Measurements from ENCODE around the gene CTDP1. TPM values are rescaled to one million over a fixed set of nuclear protein-coding genes. Genes with fewer than 3 reads are reported as not detected.

CTDP1 gene
- total RNA-seq, 2 donors from 2014 or later = 9.7 to 11.7 TPM

DNA sequence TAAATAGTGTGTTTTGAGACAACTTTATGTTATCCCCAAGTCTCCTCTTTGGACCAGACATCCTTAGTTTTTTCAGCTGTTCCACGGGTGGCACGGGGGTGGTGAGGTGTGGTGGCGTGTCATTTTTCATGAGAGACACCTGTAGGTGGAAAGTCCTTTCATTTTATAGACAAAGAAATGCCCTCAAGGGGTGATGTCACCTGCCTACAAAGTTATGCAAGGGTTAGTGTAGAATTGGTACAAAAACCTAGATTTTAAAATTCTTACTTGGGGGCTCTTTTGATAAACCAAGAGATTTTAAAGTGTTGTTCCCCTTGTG lies 15.3 kb downstream of the CTDP1 start:
- intact Hi-C loops (cut with DNase I) = no loop called here
- ATAC-seq = no peak
- DNase-seq = no peak

DNA sequence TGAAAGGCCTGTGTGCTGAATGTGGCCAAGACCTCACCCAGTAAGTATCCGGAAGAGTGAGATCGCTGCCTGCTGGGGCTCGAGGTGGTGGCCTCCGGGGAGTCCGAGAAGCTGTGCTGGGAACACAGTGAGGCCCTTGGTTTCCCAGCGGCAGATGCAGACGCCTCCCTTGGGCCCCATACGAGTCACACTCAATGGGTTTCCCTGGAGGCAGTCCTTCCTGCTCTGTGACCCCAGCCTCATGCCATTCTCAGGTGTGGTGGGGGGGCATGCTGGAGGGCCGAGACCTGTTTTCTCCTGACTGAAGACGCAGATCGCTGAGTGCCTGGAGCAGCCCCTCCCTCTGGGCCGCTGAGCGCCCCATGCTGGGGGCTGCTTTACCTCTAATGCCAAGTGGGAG lies 15.7 kb downstream of the CTDP1 start:
- no peak for ATAC-seq
- intact Hi-C loops (cut with DNase I) = no loop called here
- no peak for DNase-seq

DNA sequence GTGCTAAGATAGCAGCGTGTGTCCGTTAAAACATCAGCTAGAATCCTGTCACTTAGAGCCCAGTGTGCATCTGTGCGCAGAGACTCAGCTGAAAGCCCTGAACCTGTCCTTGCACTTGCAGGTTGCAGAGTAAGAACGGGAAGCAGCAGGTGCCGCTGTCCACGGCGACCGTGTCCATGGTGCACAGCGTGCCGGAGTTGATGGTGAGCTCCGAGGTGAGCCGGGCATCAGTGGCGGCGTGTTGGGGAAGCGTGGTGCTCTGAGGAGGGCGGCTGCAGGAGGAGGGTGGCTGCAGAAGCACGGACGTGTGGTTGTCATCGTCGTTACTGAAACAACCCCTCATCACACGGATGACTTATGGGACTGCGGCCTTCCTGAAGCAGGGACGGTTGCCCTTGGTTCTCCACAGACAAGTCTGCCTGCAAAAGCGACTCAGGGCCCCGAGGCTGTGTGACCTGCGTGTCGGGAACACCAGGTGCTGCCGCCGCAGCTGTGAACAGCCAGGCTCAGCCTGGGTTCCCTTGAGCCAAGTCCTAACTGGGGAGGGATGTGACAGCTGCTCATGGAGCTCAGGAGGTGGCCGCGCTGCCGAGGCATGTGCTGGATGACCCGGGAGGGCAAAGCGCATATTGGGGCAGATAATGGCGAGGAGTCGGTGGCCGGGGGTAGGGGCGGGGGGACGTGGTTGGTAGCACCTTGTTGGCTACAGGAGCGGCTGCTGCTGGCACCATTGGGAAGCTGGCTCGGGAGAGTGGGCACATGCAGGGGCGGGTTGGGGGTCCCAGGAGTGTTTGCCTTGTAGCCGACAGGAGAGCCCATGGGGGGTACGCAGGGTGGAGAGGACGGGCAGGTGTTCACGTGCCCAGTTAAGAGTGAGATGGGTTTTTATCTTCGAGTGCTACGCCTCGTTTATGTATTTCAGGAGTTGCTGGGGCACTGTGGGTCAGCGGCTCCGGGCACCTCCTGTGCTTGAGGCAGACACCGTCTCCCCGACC lies 16.6 kb downstream of the CTDP1 start:
- intact Hi-C loops (cut with DNase I) = no loop called here
- no peak for DNase-seq
- no peak for ATAC-seq

DNA sequence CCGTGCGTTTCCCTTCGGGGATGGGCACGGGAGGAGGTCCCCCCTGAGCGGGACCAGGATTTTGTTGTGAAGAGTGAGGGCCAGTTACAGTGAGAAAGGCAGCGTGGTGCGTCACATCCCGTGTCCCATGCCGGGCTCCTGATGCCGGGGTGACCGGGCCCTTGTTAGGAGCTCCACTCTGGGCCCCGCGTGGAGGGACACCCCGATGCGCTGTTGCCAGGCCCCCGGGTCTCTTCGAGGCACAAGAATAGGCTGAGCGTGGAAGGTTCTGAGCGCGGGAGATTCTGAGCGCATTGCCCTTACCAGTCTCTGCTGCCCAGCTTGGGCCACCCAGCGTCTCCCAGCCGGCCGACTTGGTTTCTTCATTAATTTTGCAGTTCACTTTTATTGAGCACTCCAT lies 17.6 kb downstream of the CTDP1 start:
- intact Hi-C loops (cut with DNase I) = no loop called here

DNA sequence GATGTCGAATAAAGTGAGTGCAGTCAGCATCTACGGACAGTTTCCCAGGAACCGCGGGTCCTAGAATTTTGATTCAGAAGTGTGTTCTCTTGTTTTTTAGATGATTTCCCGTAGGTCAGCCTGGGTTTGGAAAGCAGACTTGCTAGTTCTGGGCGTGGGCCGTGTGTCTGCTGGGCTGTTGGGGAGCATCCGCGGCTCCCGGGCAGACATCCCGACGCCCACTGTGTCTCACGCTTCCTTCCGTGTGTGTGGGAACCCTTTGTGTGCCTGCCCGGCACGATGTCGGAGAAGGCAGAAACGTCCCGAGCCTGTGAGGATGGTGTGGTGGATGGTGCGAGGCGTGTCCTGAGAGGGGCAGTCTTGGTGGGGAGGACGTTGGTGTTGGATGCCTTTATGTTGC lies 18.4 kb downstream of the CTDP1 start:
- no peak for DNase-seq
- intact Hi-C loops (cut with DNase I) = no loop called here
- ATAC-seq = no peak

More for the DNA sequence above, 17.6 kb downstream of the CTDP1 start:
- no peak for ATAC-seq
- DNase-seq = no peak

DNA sequence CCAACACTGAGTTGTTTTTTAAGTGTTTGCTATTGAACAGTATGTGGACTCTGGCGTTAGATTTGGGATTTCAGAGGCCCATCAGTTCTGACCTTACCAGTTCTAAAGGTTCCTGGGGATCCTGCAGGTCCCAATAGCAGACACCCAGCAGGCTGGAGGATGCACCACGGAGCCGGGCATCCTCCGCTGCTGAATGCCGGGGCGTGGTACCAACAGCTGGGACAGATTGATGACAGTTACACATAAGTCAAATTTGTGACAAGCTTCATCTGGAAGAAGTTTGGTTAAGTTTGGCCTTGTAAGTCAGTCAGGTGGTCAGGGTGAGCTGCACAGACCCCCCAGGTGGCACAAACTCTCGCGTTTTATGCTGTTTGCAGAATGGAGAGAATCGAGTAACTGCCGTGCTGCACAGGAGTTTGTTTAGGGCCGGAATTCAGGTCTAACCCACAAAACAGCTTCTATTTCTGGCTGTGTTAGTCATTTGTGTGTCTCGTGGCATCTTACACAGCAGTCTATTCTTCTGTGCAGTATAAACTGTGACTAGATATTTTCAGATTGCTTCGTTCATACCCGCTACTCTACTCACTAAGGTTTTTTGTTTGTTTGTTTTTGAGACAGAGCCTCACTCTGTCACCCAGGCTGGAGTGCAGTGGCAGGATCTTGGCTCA lies 19.2 kb downstream of the CTDP1 start:
- ATAC-seq (no peak), DNase-seq (no peak)
- intact Hi-C loops (cut with DNase I) = no loop called here

DNA sequence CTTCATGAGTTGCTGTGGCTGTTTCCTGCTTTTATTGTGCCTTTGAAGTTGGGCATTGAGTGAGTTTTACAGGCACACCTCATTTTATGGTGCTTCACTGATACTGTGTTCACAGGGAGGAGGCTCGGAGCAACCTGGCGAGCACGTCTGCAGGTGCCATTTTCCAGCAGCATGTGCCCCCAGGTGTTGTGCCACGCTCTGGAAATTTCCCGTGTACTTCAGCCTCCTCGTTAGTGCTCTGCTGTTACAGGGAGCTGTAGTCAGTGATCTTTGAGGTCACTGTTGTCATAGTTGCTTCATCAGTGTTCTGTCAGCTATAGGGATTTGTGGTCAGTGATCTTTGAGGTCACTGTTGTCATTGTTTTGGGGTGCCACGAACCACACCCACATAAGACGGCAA lies 20.1 kb downstream of the CTDP1 start:
- DNase-seq = no peak
- no peak for ATAC-seq

DNA sequence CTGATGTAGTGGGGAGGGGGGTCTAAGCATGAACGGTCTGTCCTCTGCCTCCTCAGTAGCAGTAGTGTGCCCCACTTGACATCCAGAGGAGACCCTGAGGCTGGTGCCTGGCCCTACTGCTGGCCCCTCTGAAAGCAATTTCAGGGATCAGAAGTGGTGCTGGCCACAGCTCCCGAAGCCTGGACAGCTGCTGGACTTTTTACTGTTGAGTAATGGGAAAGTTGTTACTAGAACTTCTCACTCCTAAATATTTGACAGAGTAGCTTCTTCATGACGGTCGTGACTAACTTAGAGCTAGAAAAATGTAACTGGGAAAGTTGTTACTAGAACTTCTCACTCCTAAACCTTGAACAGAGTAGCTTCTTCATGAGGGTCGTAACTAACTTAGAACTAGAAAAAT lies 23.3 kb downstream of the CTDP1 start:
- ATAC-seq (no peak), DNase-seq (no peak)
- intact Hi-C loops (cut with DNase I) = no loop called here

More for the DNA sequence above, 20.1 kb downstream of the CTDP1 start:
- intact Hi-C loops (cut with DNase I) = no loop called here

DNA sequence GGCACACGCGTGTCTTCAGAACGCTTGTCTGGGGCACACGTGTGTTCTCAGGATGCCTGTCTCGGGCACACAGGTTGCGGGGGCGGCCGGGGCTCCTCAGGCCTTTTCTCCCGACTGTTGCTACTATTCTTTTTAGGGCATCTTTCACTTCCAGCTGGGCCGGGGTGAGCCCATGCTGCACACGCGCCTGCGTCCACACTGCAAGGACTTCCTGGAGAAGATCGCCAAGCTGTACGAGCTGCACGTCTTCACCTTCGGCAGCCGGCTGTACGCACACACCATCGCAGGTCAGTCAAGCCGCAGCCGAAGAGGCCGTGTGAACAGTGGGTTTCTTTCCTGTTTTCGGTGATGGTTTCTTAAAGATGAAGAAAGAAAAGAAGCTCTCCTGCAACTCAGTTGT lies 25.0 kb downstream of the CTDP1 start:
- DNase-seq = no peak
- no peak for ATAC-seq

DNA sequence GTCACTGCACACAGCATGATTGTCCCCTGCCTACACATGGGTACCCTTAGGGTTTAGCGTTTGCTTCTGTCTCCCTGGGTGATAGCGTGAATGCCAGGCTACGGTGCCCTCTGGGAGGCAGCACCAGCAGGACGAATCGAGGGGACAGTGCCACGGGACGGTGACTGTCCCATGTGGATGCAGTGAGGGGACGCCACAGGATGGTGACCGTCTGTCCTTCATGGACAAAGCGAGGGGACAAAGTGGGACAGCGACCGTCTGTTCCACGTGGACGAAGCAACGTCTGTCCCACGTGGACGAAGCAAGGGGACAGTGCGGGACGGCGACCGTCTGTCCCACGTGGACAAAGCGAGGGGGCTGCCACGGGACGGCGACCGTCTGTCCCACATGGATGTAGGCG lies 25.7 kb downstream of the CTDP1 start:
- no peak for ATAC-seq
- no peak for DNase-seq
- intact Hi-C loops (cut with DNase I) = no loop called here

More for the DNA sequence above, 25.0 kb downstream of the CTDP1 start:
- intact Hi-C loops (cut with DNase I) = no loop called here

DNA sequence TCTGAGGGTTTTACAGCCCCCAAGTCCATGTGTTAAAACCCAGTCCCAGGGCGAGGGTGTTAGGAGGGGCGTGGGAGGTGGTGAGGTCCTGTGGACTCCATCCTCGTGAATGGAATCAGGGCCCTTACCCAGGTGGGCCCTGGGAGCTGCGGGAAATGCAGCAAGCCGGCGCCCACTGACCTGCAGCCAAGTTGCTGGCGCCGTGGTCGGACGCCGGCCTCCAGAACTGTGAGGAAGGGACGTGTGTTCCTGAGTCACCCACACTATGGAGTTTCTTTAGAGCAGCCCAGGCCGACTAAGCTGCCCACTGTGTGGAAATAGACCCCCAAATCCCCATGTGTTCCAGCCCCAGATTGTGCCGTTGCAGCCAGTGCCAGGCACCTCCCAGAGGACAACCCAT lies 26.4 kb downstream of the CTDP1 start:
- DNase-seq (no peak), ATAC-seq (no peak)
- intact Hi-C loops (cut with DNase I) = no loop called here

DNA sequence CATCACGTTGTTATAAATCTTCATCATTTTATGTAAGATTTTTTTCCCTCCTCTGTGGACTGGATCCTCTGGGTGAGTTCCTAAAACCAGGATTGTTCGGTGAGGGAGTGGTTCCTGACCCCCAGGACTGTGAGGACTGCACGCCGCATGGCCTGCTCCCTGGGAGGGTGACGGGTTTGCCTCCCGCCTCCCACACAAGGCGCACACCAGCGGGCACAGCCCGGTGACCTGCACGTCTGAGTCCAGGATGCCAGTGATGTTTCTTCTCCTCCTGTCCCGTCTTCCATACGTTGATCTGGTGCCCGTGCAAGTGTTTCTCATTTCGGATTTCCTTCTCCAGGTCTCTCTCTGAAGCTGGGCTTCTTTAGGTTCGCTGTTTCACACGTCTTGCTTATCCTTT lies 27.1 kb downstream of the CTDP1 start:
- ATAC-seq (no peak), DNase-seq (no peak)
- intact Hi-C loops (cut with DNase I) = no loop called here

DNA sequence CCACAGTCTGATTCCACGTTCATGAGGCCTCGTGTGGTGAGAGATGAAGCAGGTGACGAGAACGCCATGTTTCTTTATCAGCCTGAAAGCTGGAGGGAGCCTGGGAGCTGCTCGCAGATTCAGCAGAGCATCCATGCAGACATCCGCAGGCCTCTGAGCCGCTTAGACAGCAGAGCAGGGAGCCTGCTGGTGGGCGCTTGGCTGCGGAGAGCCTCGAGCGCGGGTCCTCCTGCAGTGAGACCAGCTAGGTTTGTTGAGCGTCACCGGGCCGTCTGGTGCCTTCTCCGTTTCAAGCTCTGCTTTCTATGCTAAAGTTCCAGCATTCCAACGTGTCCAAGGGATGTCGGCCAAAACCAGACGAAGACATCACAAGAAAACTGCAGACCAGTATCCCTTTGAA lies 27.6 kb downstream of the CTDP1 start:
- intact Hi-C loops (cut with DNase I) = no loop called here
- ATAC-seq (no peak), DNase-seq (no peak)

DNA sequence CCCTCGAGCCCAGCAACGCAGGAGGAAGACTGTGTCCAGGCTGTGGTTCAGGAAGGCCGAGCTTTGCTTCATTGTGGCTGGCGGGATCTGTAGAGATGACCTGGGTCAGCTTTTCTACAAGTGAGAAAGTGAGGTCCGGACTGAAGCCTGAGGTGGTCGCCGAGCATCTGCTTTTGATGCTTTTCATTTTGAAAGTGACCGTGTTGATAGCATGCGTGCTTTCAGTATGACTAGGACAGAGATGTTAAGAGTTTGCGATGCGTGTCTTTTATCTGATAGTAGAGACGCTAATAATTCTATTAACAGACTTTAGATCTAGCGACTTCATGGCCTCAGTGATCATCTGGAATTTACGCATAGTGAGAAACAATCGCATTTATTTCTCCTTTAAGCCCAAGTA lies 28.1 kb downstream of the CTDP1 start:
- intact Hi-C loops (cut with DNase I) = no loop called here
- no peak for DNase-seq
- no peak for ATAC-seq

DNA sequence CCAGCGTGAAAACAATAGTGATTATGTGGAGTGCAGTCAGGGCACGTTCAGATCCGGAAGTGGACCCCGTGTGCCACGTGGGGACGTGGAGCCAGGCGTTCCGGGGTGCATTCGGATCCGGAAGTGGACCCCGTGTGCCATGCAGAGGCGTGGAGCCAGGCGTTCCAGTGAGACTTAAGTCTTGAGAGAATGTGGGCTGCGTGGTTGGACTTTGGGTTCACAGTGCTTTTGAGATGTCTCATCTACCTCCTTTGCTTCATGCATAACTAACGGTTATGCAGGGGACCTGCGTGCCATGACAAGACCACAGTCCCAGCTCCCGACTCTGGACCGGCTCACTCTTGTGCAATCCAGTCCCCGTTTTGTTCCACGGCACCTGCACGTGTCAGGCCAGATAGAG lies 28.8 kb downstream of the CTDP1 start:
- intact Hi-C loops (cut with DNase I) = no loop called here
- ATAC-seq (no peak), DNase-seq (no peak)

DNA sequence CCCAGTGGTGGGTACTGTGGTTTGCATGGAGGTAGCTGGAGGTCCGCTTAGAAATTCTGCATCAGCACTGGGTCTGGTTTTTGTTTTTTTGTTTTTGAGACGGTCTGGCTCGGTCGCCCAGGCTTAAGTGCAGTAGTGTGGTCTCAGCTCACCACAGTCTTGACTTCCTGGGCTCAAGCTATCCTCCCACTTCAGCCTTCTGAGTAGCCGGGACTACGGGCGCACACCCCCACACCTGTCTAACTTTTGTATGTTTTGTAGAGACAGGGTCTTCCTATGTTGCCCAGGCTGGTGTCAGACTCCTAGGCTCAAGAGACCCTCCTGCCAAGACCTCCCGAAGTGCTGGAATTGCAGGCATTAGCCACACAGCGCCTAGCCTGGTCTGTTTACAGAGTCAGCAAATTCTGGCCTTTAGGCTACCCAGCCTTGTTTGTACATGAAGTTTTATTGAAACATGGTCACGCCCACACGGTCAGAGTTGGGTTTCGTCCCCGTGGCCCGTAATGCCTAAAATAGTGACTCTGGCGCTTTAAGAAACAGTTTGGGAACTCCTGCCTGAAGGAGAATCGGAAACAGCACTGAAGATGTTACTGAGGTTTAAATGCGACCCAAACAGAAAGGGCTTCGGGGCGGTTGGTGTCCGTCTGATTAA lies 32.7 kb downstream of the CTDP1 start:
- intact Hi-C loops (cut with DNase I) = no loop called here
- ATAC-seq = no peak
- no peak for DNase-seq

DNA sequence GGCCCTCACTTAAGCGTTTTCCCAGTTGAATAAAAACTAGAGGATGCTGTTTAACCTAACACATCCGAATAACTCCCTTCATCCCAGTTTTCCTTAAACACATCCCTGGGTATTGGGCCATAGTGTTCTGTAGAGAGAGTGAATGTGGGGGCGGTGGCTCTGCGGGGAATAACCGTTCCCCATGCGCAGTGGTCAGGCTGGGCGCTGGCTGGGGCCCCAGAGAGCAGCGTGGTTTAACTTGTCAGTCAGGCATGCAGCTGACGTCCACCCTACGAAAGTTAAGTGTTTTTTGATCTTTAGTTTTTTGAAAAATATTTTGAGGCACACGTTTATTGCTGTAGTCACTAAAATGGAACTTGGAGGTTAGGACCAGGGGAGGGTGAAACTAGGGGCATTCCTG lies 33.7 kb downstream of the CTDP1 start:
- ATAC-seq = no peak
- no peak for DNase-seq
- intact Hi-C loops (cut with DNase I) = no loop called here

DNA sequence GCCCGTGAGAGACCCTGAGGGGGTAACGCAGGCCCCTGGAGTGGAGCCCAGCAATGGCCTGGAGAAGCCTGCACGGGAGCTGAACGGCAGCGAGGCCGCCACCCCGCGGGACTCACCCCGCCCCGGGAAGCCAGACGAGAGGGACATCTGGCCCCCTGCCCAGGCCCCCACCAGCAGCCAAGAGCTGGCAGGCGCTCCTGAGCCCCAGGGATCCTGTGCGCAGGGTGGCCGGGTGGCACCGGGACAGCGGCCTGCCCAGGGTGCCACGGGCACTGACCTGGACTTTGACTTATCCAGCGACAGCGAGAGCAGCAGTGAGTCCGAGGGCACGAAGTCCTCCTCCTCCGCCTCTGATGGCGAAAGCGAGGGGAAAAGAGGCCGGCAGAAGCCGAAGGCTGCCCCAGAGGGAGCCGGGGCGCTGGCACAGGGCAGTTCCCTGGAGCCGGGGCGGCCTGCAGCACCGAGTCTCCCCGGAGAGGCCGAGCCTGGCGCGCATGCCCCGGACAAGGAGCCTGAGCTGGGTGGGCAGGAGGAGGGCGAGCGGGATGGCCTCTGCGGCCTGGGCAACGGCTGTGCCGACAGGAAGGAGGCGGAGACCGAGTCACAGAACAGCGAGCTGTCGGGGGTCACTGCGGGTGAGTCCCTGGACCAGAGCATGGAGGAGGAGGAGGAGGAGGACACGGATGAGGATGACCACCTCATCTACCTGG lies 35.1 kb downstream of the CTDP1 start:
- intact Hi-C loops (cut with DNase I) = no loop called here
- DNase-seq (peak; percentile 14), ATAC-seq (peak in 1 of 2 donors; percentile 21)

DNA sequence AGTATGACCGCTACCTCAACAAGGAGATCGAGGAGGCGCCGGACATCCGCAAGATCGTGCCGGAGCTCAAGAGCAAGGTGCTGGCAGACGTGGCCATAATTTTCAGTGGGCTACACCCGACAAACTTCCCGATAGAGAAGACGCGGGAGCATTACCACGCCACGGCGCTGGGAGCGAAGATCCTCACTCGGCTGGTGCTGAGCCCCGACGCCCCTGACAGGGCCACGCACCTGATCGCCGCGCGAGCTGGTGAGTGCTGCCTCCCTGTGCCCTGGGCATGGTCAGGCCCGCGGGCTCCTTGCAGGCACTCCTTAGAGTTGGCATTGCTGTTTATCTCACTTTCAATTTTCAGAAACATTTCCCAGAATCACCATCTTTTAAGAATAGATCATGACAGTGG lies 35.7 kb downstream of the CTDP1 start:
- ATAC-seq (no peak), DNase-seq (peak; percentile 6)
- intact Hi-C loops (cut with DNase I) = no loop called here

DNA sequence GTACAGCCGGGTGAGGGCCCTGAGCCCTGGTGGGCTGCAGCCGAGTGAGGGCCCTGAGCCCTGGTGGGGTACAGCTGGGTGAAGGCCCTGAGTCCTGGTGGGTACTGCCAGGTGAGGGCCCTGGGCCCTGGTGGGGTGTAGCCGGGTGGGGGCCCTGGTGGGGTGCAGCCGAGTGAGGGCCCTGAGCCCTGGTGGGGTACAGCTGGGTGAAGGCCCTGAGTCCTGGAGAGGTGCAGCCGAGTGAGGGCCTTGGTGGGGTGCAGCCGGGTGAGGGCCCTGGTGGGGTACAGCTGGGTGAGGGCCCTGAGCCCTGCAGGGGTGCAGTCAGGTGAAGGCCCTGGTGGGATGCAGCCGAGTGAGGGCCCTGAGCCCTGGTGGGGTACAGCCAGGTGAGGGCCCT lies 37.5 kb downstream of the CTDP1 start:
- DNase-seq (no peak), ATAC-seq (no peak)
- intact Hi-C loops (cut with DNase I) = no loop called here

All from left cardiac atrium (tissue), 4 donors.